ENCODE data around the gene USP34. TPM values are rescaled to one million over a fixed set of nuclear protein-coding genes. Genes with fewer than 3 reads are reported as not detected.

The USP34 gene
- total and polyA plus RNA-seq, 9 of the 15 experiments (the other 6 are each of a cell fraction or from before 2014, with no cell fraction given) = 19.8 to 108 (median 67.8) TPM

DNA sequence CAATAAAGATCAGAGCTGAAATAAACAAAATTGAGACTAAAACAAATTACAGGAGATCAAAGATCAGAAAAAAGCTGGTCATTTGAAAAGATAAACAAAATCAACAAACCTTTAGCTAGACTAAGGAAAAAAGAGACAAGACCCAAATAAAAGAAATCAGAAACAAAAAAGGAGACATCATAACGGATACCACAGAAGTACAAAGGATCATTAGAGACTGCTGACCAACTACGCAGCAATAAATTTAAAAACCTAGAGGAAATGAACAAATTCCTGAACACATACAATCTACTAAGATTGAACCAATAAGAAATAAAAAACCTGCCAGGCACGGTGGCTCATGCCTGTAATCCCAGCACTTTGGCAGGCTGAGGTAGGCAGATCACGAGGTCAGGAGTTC is 33.7 kb downstream of the USP34 start:
- intact Hi-C loops (cut with micrococcal nuclease) (no loop called here), in situ Hi-C loops (cut with MboI) (no loop called here)
- 70% methylated on average over 4 of the region's 4 CpGs for WGBS (ENCODE audit: insufficient coverage, low coverage, missing lambda C conversion rate)
- no peak overlapping the region for H3K4me2 ChIP-seq (ENCODE audit: insufficient read depth, low read length)
- no TSS peak for BruUV-seq (replicated peaks)
- DNase-seq (ENCODE audit: extremely low read depth in 1 of 4, low spot score in 3 of 4) = no peak
- 0 out of 3 replicates have a peak, but pooled peaks cover 2% of the 10 kb centered on the region for H3K36me3 ChIP-seq (ENCODE audit: control insufficient read depth, insufficient read depth, low read length)
- no peak overlapping the region for H2AFZ ChIP-seq (ENCODE audit: low read depth, low read length)
- POLR2A ChIA-PET = interaction anchor here (1.0 to 1.4 kb wide), 2 partner anchors 10 to 101 kb away, joined by 3 read pairs; partner anchors contain the start of gene XPO1
- H3K27me3 ChIP-seq (ENCODE audit: control insufficient read depth in 2 of 2, insufficient read depth in 2 of 2, low read length in 2 of 2) = no peaks in the 10 kb centered on the region
- FAIRE-seq = no peak
- H3K9ac ChIP-seq (ENCODE audit: insufficient read depth in 1 of 2, low read depth in 2 of 2, low read length in 2 of 2) = no peak overlapping the region
- H3K9me3 ChIP-seq (replicated peaks; ENCODE audit: control insufficient read depth, insufficient read depth, low read depth, low read length) = no peaks in the 10 kb centered on the region
- peaks cover 98% of the 10 kb centered on the region for H3K79me2 ChIP-seq (ENCODE audit: control insufficient read depth, insufficient read depth, low read length)
- ATAC-seq = no peak
- H3K4me1 ChIP-seq (replicated peaks in 1 of 2; ENCODE audit: control insufficient read depth in 2 of 2, insufficient read depth in 2 of 2, low read length in 2 of 2) = peaks cover 4 to 12% of the 10 kb centered on the region in 2 experiments; a peak in 3 of 5 replicates
- peaks cover 13% of the 10 kb centered on the region for H3K9me1 ChIP-seq (ENCODE audit: control insufficient read depth, insufficient read depth, low read length)
- H4K20me1 ChIP-seq (replicated peaks; ENCODE audit: control insufficient read depth, insufficient read depth, low read length) = peaks cover 49% of the 10 kb centered on the region
- H3K27ac ChIP-seq (ENCODE audit: extremely low read depth, low read depth, low read length) = no peak overlapping the region
- H3K4me3 ChIP-seq = no peak overlapping the region
- CTCF ChIA-PET (ENCODE audit: low intra/inter-chr PET ratio) = no interaction called here
- TF ChIP-seq XRCC5 (IDR thresholded peaks at IDR 0.05; ENCODE audit: low read depth, low read length) = no peak
- TF ChIP-seq DNMT1 (IDR thresholded peaks at IDR 0.05) = no peak
- TF ChIP-seq MEF2D (tag; conservative IDR thresholded peaks at IDR 0.05; ENCODE audit: low read depth) = no peak
- no peak for TF ChIP-seq NR2C2 (CRISPR knock-in tag; IDR thresholded peaks at IDR 0.05)
- TF ChIP-seq NR2C2 (tag; IDR thresholded peaks at IDR 0.05) = no peak
- TF ChIP-seq TEAD2 (tag; IDR thresholded peaks at IDR 0.05) = no peak
- no peak for TF ChIP-seq MCM3 (IDR thresholded peaks at IDR 0.05)
- TF ChIP-seq POLR2B (IDR thresholded peaks at IDR 0.05; ENCODE audit: low read depth, partially characterized antibody) = no peak
- no peak for TF ChIP-seq NFIX (CRISPR knock-in tag; IDR thresholded peaks at IDR 0.05; ENCODE audit: low read depth)
- TF ChIP-seq, protein P1, sequence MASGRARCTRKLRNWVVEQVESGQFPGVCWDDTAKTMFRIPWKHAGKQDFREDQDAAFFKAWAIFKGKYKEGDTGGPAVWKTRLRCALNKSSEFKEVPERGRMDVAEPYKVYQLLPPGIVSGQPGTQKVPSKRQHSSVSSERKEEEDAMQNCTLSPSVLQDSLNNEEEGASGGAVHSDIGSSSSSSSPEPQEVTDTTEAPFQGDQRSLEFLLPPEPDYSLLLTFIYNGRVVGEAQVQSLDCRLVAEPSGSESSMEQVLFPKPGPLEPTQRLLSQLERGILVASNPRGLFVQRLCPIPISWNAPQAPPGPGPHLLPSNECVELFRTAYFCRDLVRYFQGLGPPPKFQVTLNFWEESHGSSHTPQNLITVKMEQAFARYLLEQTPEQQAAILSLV (tag; IDR thresholded peaks at IDR 0.05) = no peak
- no peak for TF ChIP-seq RFX1 (IDR thresholded peaks at IDR 0.05)

Measured in K562 (cell line).